Activated CD8-positive, alpha-beta memory T cell treated with anti-CD3 and anti-CD28 coated beads for 36 hours (primary cell): Measurements from ENCODE around the gene ALOX12. TPM values are rescaled to one million over a fixed set of nuclear protein-coding genes. Genes with fewer than 3 reads are reported as not detected.
"Not testable (repeated sequence)": the region's sequence is repeated elsewhere in the genome, so short reads cannot be mapped to it uniquely, and the experiment has no call there.

Source experiments
- CTCF ChIA-PET: fragments of 350-600 bp; sonication (Branson Sonifier 250); formaldehyde crosslinking; loops from one replicate; lab custom pipeline; 2021; ENCODE audit warnings: antibody characterized with exemption; lab: Charles Lee
- POLR2A ChIA-PET: fragments of 350-600 bp; sonication (Branson Sonifier 250); formaldehyde crosslinking; loops from one replicate; lab custom pipeline; 2021; ENCODE audit warnings: antibody characterized with exemption; lab: Charles Lee
- total RNA-seq, 2 experiments: library from RNA; stranded (reverse); gene quantifications; one replicate each; pipeline ENCODE4 v1.2.3, GENCODE V29; 2021

Gene ALOX12
- total RNA-seq, 2 experiments from 2014 or later, result not detected

DNA sequence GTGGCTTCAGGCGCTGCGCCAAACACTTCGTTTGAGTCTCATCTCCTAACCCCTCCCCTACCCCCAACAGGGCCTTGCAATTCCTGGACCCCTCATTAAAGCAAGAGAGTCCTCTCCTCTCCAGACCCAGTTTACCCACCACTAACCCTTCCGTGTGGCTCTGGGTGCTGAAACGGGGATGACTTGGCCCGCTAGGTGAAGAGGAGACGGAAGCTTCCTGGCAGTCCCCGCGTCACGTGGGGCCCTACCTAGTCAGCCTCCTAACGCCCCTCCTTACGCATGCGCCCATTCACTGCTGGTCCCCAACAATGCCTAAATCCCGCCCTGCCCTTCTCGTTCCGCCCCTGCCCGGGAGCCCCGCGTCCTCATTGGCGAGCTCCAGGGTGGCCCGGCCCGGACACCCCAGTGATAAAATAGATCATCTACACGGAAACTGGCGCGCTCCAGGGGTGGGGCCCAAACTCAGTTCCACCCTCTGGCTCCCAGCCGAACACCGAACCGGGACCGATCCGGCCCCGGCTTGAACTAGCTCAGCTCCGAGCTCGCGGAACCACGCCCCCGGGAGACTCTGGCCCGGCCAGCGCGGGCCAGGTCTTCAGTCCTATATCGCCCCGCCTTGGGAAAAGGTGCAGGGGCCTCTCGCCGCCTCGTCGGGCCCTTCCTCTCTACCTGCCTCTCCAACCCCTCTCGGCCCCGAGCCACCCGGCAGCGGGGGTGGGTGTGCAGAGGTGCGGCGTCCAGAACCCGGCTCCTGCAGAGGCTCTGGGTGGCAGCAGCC, 39.9 kb downstream of the ALOX12 start, which contains the start of gene SLC16A13:
Gene SLC16A13 (plus strand): TSS at position 425 of the 778 bp plus-strand sequence. CDS start 368 bp downstream, outside the sequence.
- POLR2A ChIA-PET, result interaction anchor here (0.6 to 1.6 kb wide), 7 partner anchors 9 to 1538 kb away, joined by 3 to 25 read pairs (median 4); partner anchors contain the start of genes RNASEK and SLC16A11
- CTCF ChIA-PET, result interaction anchor here (0.6 to 1.7 kb wide), 9 partner anchors 10 to 526 kb away, joined by 3 to 7 read pairs (median 3); partner anchors contain the start of gene SENP3

DNA sequence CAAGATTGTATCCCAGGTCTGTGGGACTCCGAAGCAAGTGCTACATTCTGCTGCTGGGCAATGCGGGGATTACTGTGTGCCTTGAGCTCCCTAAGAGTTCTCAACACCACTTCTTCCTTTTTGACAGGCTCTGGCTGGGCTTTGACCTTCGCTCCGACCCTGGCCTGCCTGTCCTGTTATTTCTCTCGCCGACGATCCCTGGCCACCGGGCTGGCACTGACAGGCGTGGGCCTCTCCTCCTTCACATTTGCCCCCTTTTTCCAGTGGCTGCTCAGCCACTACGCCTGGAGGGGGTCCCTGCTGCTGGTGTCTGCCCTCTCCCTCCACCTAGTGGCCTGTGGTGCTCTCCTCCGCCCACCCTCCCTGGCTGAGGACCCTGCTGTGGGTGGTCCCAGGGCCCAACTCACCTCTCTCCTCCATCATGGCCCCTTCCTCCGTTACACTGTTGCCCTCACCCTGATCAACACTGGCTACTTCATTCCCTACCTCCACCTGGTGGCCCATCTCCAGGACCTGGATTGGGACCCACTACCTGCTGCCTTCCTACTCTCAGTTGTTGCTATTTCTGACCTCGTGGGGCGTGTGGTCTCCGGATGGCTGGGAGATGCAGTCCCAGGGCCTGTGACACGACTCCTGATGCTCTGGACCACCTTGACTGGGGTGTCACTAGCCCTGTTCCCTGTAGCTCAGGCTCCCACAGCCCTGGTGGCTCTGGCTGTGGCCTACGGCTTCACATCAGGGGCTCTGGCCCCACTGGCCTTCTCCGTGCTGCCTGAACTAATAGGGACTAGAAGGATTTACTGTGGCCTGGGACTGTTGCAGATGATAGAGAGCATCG, 42.4 kb downstream of the ALOX12 start:
- CTCF ChIA-PET, result interaction anchor here (0.7 to 2.1 kb wide), 3 partner anchors 8 to 139 kb away, joined by 3 to 4 read pairs (median 4); no protein-coding TSS in a partner anchor
- POLR2A ChIA-PET, result no interaction called here

DNA sequence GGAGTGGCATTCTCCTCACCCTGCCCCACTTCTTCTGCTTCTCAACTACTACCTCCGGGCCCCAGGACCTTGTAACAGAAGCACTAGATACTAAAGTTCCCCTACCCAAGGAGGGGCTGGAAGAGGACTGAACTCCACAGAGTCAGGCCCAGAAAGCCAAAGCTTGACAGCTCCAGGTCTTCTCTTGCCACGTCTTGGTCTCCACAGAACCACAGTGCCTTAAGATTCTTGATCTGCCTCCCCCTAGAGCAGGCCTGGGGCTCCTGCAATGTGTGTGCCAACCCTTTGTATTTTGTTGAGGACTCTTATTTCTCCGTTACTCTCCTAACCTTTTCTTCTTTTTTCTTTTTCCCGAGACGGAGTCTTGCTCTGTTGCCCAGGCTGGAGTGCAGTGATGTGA, 44.0 kb downstream of the ALOX12 start:
- POLR2A ChIA-PET, result interaction anchor here (0.7 kb wide), 2 partner anchors 419 to 892 kb away, joined by 7 to 11 read pairs; partner anchors contain the start of genes CNTROB and TRAPPC1

DNA sequence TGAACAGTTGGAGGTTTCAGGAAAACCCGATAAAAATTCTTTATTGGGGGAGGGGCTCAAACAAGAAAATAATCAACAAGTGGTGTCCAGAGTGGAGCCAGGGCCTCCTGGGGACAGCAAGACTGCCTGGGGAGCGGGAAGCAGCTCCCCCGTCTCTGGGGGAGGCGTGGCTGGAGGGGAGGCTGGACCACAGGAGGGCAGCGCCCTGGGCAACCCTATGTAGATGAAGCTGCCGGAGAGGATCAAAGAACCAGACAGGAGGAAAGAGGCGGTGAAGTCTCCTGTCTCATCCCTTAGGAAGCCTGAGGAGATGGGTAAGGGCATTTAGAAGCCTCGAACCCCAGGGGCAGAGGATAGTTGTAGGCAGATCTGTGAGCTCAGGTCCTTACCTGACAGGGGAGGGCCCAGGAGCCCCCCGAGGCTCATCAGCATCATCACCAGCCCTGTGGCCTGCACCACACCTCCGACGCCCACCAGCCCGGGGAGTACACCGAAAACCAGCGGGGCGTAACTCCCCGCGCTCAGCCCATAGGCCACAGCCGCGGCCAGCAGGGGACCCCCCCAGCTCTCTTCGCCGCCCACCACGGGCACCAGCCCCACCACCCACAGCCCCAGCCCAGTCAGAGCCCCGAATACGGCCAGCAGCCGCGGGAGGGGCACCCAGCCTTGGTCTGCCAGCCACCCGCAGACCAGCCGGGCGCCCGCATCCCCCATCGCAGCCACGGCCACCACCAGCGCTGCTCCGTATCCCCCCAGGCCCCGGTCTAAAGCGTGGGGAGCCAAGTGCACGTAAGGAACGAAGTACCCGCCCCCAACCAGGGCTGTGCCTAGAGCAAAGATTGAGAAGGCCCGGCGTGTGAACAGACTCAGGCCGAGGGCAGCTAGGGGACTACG, 46.0 kb downstream of the ALOX12 start:
- ChIA-PET POLR2A (interaction anchor here (0.5 kb wide), 1 partner anchor 150 kb away, joined by 5 read pairs; no protein-coding TSS in a partner anchor), CTCF (interaction anchor here (0.7 to 1.7 kb wide), 7 partner anchors 18 to 444 kb away, joined by 3 to 5 read pairs (median 3); partner anchors contain the start of gene BCL6B)

More for the DNA sequence above, 44.0 kb downstream of the ALOX12 start:
- CTCF ChIA-PET, result interaction anchor here (0.7 kb wide), 1 partner anchor 1697 kb away, joined by 3 read pairs; no protein-coding TSS in a partner anchor

DNA sequence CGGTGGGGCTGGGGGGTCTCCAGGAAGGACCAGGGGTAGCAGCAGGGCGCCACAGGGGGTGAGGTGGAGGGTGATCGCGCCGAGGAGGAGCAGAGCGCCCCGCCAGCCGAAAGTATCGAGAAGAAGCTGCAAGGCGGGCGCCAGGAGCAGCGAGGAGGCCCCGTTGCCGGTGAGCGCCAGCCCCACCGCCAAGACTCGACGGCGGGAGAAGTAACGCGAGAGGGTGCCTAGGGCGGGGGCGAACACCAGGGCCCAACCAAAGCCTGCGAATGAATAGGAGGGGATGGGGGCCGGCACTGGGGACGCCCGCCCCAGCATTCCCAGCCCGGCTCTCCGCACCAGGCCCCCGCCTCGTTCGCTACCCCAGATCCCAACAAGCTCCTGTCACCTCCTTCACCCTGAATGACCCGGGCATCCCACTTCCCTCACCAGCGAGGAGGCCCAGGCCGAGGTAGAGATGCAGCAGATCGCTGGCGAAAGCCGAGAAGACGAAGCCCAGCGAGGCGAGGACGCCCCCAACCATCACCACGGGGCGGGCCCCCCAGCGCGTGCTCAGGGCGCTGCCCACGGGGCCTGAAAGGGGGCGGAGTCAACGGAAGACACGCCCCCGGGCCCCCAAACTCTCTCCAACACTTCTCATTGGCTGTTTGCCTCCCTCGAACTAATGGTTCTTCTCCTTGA, 46.8 kb downstream of the ALOX12 start:
- POLR2A ChIA-PET, result no interaction called here
- CTCF ChIA-PET, result interaction anchor here (0.9 to 1.4 kb wide), 4 partner anchors 19 to 254 kb away, joined by 3 to 5 read pairs (median 3); no protein-coding TSS in a partner anchor

DNA sequence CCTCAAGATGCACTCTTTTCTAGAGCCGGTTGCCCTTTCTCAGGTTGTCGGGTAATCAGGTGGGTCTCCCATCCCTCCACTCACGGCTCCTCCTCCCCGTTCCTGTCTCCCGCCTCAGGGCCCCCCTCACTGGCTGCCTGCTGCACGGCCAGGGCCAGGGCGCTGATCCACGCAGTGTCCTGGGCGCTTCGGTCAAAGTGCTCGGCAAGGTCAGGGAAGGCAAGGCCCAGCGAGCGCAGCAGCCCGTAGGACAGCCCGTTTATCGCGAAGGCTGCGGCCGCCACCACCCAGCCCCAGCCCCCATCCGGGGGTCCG, 47.3 kb downstream of the ALOX12 start:
- CTCF ChIA-PET, result interaction anchor here (1.0 to 1.4 kb wide), 4 partner anchors 21 to 134 kb away, joined by 3 to 7 read pairs (median 4); no protein-coding TSS in a partner anchor
- POLR2A ChIA-PET, result interaction anchor here (3.4 kb wide), 1 partner anchor 8 kb away, joined by 25 read pairs; the partner anchor contains the start of gene SLC16A13

DNA sequence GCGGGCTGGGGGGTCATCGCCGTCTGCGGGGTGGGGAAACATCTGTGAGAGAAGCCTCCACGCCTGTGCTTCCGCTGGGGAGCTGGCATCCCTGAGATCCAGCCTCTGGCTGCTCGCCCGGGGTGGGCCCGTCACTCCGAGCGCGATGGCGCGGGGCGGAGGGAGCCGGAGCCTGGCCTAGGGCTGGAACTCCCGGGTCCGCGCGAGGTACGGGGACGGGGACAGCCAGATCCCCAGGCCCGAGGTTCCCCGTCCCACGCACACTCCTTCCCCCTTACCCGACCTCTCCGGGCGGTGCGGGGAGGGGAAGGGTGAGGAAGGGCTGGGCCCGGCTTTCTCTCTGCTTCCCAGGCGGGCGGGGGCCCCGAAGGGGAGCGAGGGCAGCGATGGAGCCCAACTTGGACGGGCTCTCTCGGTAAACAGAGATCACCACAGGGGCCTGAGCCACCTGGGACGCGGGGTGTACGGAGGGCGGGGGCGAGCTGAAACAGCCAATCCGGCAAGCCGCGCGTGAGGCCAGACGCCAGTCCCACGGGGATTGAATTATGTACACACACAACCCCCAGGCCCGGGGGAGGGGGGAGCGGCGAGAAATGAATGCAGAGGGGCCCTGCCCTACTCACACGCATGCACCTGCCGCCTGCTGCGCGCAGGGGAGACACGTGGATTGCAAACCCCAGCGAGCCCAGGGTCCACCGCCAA, 47.8 kb downstream of the ALOX12 start, which contains the start of gene SLC16A11:
Gene SLC16A11 (minus strand): TSS at position 596 of the 702 bp plus-strand sequence. CDS start 579 bp downstream, at position 17.
- POLR2A ChIA-PET, result interaction anchor here (3.4 kb wide), 1 partner anchor 8 kb away, joined by 25 read pairs; the partner anchor contains the start of gene SLC16A13

DNA sequence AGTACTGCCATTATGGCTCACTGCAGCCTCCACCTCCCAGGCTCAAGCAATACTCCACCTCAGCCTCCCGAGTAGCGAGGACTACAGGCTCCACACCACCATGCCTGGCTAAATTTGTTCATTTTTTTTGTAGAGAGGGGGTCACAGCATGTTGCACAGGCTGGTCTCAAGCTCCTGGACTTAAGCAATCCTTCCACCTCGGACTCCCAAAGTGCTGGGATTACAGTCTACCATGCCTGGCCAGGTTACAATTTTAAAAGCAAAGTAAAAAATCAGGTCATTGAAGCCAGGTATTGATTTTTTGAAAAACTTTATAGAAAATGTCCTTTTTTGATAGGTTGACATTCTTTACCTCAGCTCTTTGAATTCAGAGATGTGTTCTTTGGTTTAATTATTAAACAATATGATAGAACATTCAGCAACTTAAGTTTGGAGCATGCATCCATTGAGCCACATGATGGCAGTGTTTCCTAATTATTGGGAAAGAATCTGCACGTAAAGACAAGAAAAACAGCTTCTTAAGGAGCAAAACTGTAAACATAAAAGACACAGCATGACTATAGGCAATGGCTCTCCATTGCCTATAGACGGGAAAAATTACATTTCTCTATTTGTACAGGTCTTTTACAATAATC, 49.8 kb downstream of the ALOX12 start:
- ChIA-PET POLR2A (interaction anchor here (0.5 to 3.4 kb wide), 4 partner anchors 10 to 139 kb away, joined by 3 to 25 read pairs (median 5); partner anchors contain the start of gene SLC16A13), CTCF (interaction anchor here (0.6 to 2.4 kb wide), 31 partner anchors 8 to 258 kb away, joined by 3 to 31 read pairs (median 3); partner anchors contain the start of genes ACADVL, BCL6B, DLG4 and SLC16A13)

More for the DNA sequence above, 47.8 kb downstream of the ALOX12 start, which contains the start of gene SLC16A11:
- CTCF ChIA-PET, result interaction anchor here (1.0 to 1.2 kb wide), 2 partner anchors 93 to 134 kb away, joined by 3 to 7 read pairs; no protein-coding TSS in a partner anchor

DNA sequence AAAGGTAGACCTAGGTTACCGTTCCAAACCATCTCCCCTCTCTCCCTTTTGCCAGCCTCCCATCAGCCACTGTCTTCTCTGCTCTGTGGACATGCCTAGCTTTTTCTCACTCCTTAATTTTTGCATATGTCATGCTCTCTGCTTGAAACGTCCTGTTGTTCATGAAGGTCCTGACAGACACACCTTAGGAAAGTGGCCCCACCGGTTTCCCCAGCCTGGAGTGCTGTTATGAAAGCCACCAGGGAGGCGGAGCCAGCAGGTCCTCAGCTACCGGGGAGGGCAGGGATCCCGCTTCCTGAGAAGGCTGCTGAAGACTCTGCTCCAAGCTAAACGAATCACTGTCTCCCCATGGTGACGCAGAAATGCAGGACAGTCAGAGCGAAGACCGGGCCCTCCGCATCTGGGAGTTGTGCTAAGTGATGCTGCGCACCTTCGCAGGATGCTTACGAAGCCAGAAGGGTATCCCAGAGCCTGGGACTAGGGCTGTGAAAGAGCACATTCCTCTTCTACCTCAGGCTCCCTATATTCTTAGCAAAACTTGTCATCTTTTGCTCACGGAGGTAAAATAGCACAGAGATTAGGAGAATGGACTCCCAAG, 50.4 kb downstream of the ALOX12 start:
- POLR2A ChIA-PET, result interaction anchor here (0.5 to 3.4 kb wide), 4 partner anchors 11 to 138 kb away, joined by 3 to 25 read pairs (median 5); partner anchors contain the start of gene SLC16A13
- CTCF ChIA-PET, result interaction anchor here (0.6 to 2.4 kb wide), 27 partner anchors 8 to 250 kb away, joined by 3 to 31 read pairs (median 3); partner anchors contain the start of genes ACADVL, BCL6B, DLG4 and SLC16A13

DNA sequence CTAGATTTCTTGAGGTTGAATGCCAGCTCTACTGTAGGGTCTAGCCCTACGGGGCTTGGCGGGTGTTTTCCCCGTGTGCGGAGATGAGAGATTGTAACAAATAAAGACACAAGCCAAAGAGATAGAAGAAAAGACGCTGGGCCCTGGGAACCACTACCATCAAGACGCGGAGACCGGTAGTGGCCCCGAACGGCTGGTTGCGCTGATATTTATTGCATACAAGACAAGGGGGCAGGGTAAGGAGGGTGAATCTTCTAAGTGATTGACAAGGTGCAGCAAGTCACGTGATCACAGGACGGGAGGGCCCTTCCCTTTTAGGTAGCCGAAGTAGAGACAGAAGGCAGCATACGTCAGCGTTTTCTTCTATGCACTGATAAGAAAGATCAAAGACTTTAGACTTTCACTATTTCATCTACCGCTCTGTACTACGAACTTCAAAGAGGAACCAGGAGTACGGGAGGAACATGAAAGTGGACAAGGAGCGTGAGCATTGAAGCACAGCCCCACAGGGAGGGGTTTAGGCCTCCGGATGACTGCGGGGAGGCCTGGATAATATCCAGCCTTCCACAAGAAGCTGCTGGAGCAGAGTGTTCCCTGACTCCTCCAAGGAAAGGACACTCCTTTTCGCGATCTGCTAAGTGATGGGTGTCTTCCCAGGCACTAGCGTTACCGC, 51.0 kb downstream of the ALOX12 start:
- ChIA-PET POLR2A (interaction anchor here (1.0 to 3.4 kb wide), 2 partner anchors 11 kb away, joined by 3 to 25 read pairs; partner anchors contain the start of gene SLC16A13), CTCF (interaction anchor here (0.7 to 2.4 kb wide), 9 partner anchors 9 to 249 kb away, joined by 3 to 31 read pairs (median 9); partner anchors contain the start of gene SLC16A13)

DNA sequence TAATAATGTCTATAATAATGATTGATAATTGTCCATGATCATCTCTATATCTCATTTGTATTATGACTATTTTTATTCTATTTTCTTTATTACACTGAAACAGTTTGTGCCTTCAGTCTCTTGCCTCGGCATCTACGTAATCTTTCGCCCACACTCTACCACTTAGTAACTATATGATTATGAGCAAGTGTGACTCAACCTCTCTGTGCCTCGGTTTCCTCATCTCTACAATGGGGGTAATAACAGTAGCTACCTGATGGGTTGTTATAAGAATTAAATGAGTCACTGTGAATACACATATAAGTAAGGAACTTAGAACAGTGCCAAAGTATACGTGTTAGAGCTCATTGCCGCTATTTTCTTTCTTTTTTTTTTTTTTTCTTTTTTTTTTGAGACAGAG, 51.7 kb downstream of the ALOX12 start:
- CTCF ChIA-PET, result interaction anchor here (0.7 to 1.6 kb wide), 6 partner anchors 12 to 128 kb away, joined by 3 to 10 read pairs (median 3); partner anchors contain the start of gene SLC16A13
- POLR2A ChIA-PET, result interaction anchor here (1.0 to 1.6 kb wide), 4 partner anchors 12 to 129 kb away, joined by 3 to 4 read pairs (median 3); partner anchors contain the start of gene SLC16A13

DNA sequence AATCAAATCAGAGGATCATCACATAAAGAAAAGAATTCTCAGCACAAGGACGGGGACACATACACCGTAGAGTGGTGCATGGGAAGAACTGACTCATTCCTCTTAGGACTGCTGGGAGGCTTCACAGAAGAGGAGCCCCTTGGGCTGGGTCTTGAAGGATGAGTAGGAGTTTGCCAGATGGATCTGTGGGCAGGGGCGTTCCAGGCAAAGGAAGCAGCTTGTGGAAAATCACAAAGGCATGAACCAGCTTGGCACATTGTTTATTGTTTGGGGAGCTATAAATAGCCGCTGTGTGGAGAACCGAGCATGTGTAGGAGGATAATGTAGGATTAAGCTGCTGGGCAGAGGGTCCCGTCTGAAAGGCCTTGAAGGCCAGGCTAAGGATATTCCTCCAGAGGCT, 53.1 kb downstream of the ALOX12 start:
- POLR2A ChIA-PET, result interaction anchor here (1.6 kb wide), 1 partner anchor 11 kb away, joined by 3 read pairs; no protein-coding TSS in a partner anchor
- CTCF ChIA-PET, result interaction anchor here (0.6 to 1.5 kb wide), 5 partner anchors 8 to 257 kb away, joined by 3 to 7 read pairs (median 3); no protein-coding TSS in a partner anchor

DNA sequence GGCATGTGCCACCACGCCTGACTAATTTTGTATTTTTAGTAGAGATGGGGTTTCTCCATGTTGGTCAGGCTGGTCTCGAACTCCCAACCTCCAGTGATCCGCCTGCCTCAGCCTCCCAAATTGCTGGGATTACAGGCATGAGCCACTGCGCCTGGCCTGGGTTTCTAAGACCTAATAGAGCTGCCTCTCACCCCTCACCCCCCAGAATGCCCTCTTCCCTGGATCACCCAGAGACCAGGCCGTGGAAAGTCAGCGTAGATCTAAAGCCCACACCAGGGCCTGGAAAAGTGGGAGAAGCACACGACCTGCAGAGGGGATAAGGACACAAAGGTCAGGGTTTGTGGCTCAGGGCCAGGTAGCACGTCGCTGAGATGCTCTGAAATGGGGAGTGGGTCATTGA, 54.7 kb downstream of the ALOX12 start:
- CTCF ChIA-PET, result interaction anchor here (1.3 to 3.9 kb wide), 4 partner anchors 47 to 127 kb away, joined by 3 to 40 read pairs (median 8); no protein-coding TSS in a partner anchor
- POLR2A ChIA-PET, result not testable (repeated sequence)

DNA sequence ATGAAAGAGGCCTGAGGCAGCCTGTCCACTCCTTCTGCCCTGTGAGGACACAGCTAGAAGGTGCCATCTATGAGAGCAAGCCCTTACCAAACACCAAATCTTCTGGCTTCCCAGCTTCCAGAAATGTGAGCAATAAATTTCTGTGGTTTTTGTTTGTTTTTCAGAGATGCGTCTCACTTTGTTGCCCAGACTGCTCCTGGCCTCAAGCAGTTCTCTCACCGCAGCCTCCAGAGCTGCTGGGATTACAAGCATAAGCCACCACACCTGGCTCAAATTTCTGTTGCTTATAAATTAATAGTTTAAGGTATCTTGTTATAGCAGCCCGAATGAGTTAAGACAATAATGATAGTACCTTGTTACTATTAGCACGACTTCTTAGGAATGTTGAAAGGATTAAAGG, 60.5 kb downstream of the ALOX12 start:
- CTCF ChIA-PET, result interaction anchor here (0.8 to 1.1 kb wide), 2 partner anchors 10 to 80 kb away, joined by 3 read pairs; no protein-coding TSS in a partner anchor
- POLR2A ChIA-PET, result no interaction called here
